HG03575 (cell line): ENCODE measurements around the gene RBM12.

Source experiments
- ATAC-seq: cut with Tn5 transposase; IDR thresholded peaks from one replicate; pipeline ENCODE4 v1.9.1; 2021; ENCODE audit not compliant: unreplicated experiment, insufficient number of reproducible peaks, low FRiP score; ENCODE audit errors: extremely low read depth

The RBM12 gene

DNA sequence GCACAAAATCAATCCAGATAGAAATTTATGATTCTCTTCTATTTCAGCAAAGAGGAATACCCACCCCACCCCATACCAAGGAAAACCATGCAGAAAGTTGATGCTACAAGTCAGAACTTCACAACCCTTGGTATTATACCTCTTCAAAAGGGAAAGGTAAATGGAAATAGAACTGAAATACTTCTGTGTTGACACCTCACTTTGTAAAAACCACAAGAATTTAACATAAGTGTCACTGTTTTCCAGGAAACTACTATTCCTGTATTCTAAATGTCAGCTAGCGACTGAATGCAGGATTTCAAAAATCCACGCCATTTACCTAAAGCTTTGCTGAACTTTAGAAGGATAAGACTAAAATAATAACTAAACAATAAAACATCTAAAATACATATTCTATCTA is 3.6 kb downstream of the RBM12 start:
- no peak for ATAC-seq

GRCh38 chr20:35660122-35660937 is 4.4 kb downstream of the RBM12 start:
- ATAC-seq, result no peak

GRCh38 chr20:35657271-35657670 is 7.4 kb downstream of the RBM12 start:
- no peak for ATAC-seq

- ATAC-seq, result no peak
Measured at GRCh38 chr20:35654415-35654814, 10.3 kb downstream of the RBM12 start.

DNA sequence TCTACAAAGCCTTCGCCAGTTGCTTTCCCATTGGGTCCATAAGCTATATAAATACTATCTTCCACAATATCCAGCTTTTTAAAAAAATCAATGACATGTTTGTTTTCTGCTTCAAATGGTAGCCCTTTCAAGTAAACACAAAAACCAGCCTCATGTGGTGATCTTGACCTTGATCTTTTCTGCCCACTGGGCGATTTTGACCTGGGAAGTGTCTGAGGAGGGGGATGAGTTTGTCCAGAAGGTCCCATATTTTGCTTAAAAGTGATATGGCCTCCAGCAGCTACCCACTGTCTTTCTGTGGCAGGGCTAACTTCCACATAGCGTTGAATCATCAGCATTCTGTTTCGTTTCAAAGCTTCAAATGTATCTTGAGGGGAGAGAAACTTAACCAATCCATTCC is 10.8 kb downstream of the RBM12 start:
- ATAC-seq, result no peak

- no peak for ATAC-seq
Measured at GRCh38 chr20:35653430-35653734, 11.3 kb downstream of the RBM12 start.

DNA sequence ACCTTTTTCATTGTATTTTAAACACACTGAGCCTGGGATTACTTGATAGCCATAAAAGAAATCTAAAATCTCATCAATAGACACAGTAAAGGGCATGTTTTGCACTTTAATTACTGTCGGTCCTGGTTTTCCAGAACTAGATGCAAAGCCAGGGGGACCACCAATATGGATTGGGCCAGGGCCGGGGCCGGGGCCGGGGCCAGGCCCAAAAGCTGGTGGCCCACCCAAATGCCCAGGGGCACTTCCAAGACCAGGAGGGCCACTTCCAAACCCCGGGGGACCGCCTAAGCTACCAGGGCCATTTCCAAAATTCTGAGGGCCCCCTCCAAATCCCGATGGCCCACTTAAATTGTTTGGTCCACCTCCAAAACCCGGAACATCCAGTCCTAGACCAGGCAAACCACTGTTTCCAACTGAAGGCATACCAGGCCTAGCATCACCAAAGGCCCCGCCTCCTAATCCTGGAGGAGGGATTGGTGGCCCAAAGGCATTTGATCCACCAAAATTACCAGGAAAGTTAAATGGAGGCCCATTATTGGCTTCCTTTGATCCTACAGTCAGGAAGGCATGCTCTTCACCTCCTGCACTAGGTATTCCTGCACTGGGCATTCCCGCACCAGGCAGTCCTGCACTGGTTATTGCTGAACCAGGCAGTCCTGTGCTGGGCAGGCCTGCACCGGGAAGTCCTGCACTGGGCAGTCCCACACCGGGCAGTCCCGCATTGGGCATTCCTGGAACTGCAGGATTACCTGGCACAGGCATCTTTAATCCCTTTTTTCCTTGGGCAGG is 11.9 kb downstream of the RBM12 start:
- ATAC-seq, result no peak

DNA sequence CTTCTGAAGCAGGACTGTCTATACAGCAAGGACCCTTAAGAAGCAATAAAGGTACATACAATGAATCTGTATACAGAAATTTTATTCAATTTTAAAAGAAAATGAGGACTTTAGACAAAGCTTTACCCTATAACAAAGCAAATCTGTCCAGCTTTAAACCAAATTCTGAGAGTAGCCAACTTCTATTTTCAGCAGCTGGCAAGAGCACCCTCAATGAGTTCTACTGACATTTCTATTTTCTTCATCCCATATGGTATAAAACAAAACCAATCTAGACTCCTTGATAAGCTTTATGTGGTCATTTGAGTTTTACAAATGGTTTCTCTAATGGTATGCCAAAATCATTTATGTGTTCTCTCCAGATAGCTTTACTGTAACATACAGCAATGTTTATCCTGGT is 12.7 kb downstream of the RBM12 start:
- no peak for ATAC-seq

- no peak for ATAC-seq
Measured at GRCh38 chr20:35650632-35651031, 14.1 kb downstream of the RBM12 start.

DNA sequence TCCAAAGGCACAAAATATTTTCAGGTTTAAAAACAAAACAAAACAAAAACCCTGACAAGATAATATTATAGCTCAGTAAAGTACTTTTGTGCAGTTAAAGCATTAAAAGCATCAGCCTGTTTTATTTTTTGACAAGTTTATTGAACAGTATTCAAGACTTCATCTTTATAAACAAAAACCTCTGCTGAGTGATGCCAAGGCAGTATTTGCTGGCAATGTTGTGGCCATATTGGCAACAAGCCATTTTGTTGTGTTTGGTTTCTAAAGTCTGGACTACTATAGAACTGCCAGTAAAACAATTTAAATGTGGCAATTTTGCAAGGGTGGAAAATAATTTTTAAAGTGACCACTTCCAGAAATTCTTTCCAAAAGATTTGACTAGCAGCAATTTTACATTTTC is 15.9 kb downstream of the RBM12 start:
- no peak for ATAC-seq

- ATAC-seq, result no peak
Measured at GRCh38 chr20:35644806-35645205, 19.9 kb downstream of the RBM12 start.

- no peak for ATAC-seq
Measured at GRCh38 chr20:35643045-35643444, 21.7 kb downstream of the RBM12 start.

DNA sequence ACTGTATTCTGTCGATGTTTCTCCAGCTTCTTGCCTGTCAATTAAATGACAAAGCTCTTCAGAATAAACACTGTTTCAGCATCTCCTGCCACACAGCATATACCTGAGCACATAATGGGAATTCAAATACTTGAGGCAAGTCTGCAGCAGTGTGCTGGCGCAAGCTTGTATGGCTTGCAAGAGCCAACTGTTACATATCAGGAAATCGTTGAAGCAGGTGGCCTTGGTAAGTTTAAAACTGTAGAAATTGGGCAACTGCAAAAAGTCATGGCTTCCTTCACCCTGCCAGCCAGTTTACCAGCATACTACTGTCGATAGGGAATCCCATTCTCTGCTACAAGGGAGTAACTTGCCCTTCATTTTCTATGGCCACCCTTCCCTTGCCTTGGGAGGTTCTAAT is 23.0 kb downstream of the RBM12 start:
- no peak for ATAC-seq

GRCh38 chr20:35640724-35641123 is 24.0 kb downstream of the RBM12 start:
- no peak for ATAC-seq

DNA sequence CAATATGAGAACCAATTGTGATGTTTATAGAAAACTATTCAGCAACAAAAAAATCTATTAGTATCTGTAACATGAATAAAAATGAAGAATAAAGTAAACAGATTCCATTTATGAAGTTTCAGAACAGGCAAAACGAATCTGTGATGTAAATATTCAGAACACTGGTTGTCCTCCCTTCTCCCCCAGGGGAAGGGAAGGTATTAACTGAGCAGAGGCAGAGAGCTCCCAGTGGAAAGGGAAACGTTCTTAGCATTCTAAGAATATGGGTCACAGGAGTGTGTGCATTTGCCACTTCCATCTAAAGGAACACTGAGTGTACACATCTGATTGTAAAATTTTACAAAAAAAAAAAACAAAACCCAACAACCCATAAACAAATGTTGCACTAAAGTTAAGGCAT is 25.9 kb downstream of the RBM12 start:
- no peak for ATAC-seq

- ATAC-seq, result no peak
Measured at GRCh38 chr20:35637276-35637675, 27.4 kb downstream of the RBM12 start.

GRCh38 chr20:35636095-35636494 is 28.6 kb downstream of the RBM12 start:
- no peak for ATAC-seq

GRCh38 chr20:35635652-35636051 is 29.0 kb downstream of the RBM12 start:
- ATAC-seq, result no peak

- no peak for ATAC-seq
Measured at GRCh38 chr20:35632539-35633115, 32.1 kb downstream of the RBM12 start.

GRCh38 chr20:35630636-35631035 is 34.1 kb downstream of the RBM12 start:
- no peak for ATAC-seq
